HepG2 (cell line): Measurements from ENCODE around the gene HOXD1. TPM values are rescaled to one million over a fixed set of nuclear protein-coding genes. Genes with fewer than 3 reads are reported as not detected.

Experiments used
- BHLHE40 ChIP-seq: IDR thresholded peaks from 2 replicates; pipeline ENCODE4 v1.6.1; 2011; ENCODE audit warnings: low read length, improper control_type of control experiment
- CTCF ChIP-seq: sonication (generic); formaldehyde crosslinking; IDR thresholded peaks from 2 replicates; pipeline ENCODE4 v1.5.0; 2020; ENCODE audit warnings: mild to moderate bottlenecking, missing genetic modification reagents, moderate library complexity
- HBP1 ChIP-seq: IDR thresholded peaks from 2 replicates; pipeline ENCODE4 v1.6.1; 2016; ENCODE audit warnings: low read depth, control low read depth
- IRX3 ChIP-seq: sonication (generic); formaldehyde crosslinking; IDR thresholded peaks from 2 replicates; pipeline ENCODE4 v1.8.1; 2023; ENCODE audit warnings: mild to moderate bottlenecking, low read depth, missing genetic modification reagents, borderline replicate concordance
- KDM4B ChIP-seq: sonication (generic); formaldehyde crosslinking; IDR thresholded peaks from 2 replicates; pipeline ENCODE4 v1.4.0; 2020; ENCODE audit warnings: missing genetic modification reagents
- MXD4 ChIP-seq: IDR thresholded peaks from 2 replicates; pipeline ENCODE4 v1.6.1; 2016; ENCODE audit warnings: mild to moderate bottlenecking, missing biosample characterization, missing genetic modification reagents
- MYPOP ChIP-seq: sonication (generic); formaldehyde crosslinking; IDR thresholded peaks from 2 replicates; pipeline ENCODE4 v1.8.1; 2023; ENCODE audit warnings: mild to moderate bottlenecking, moderate library complexity, missing genetic modification reagents
- NBN ChIP-seq: fragments of 450-650 bp; conservative IDR thresholded peaks from 2 replicates; pipeline ENCODE4 v1.6.1; 2017
- NCOA5 ChIP-seq: sonication (generic); formaldehyde crosslinking; IDR thresholded peaks from 2 replicates; pipeline ENCODE4 v1.4.0; 2020; ENCODE audit warnings: missing genetic modification reagents
- RAD21 ChIP-seq: fragments of 450-650 bp; formaldehyde crosslinking; IDR thresholded peaks from 2 replicates; pipeline ENCODE4 v1.5.0; 2020; ENCODE audit warnings: mild to moderate bottlenecking
- SMC3 ChIP-seq: IDR thresholded peaks from 2 replicates; pipeline ENCODE4 v1.6.1; 2011; ENCODE audit warnings: low read length, improper control_type of control experiment
- SP2 ChIP-seq: sonication (generic); formaldehyde crosslinking; IDR thresholded peaks from 2 replicates; pipeline ENCODE4 v1.5.1; 2020; ENCODE audit warnings: mild to moderate bottlenecking, missing genetic modification reagents
- TGIF2 ChIP-seq: IDR thresholded peaks from 2 replicates; pipeline ENCODE4 v1.6.1; 2016; ENCODE audit warnings: control low read depth, missing compliant biosample characterization
- U2AF2 ChIP-seq: fragments of 200-400 bp; formaldehyde crosslinking; IDR thresholded peaks from 2 replicates; pipeline ENCODE4 v1.6.1; 2017; ENCODE audit warnings: low read depth, mild to moderate bottlenecking, low read length
- ZBTB37 ChIP-seq: sonication (generic); formaldehyde crosslinking; IDR thresholded peaks from 2 replicates; pipeline ENCODE4 v1.4.0; 2020; ENCODE audit warnings: mild to moderate bottlenecking, missing genetic modification reagents
- ZFX ChIP-seq: sonication (generic); formaldehyde crosslinking; IDR thresholded peaks from 2 replicates; pipeline ENCODE4 v1.4.0; 2020; ENCODE audit warnings: mild to moderate bottlenecking, low read depth, missing genetic modification reagents, moderate library complexity
- ZNF264 ChIP-seq: sonication (generic); formaldehyde crosslinking; IDR thresholded peaks from 2 replicates; pipeline ENCODE4 v1.4.0; 2020; ENCODE audit warnings: missing genetic modification reagents
- ZNF33A ChIP-seq: sonication (generic); formaldehyde crosslinking; IDR thresholded peaks from 2 replicates; pipeline ENCODE4 v1.5.1; 2020; ENCODE audit warnings: missing genetic modification reagents, mild to moderate bottlenecking, moderate library complexity, borderline replicate concordance
- ZNF614 ChIP-seq: IDR thresholded peaks from 2 replicates; pipeline ENCODE4 v1.6.1; 2018; ENCODE audit warnings: missing biosample characterization, missing genetic modification reagents, inconsistent platforms, borderline replicate concordance
- ZZZ3 ChIP-seq: sonication (generic); formaldehyde crosslinking; IDR thresholded peaks from 2 replicates; pipeline ENCODE4 v1.4.0; 2020; ENCODE audit warnings: missing genetic modification reagents, mild to moderate bottlenecking, borderline replicate concordance
- polyA plus RNA-seq, 8 experiments: library from polyadenylated mRNA; depleted of rRNA in 3 of 8; stranded (reverse) in 7 of 8; unstranded in 1 of 8; fragments of >200 nt; fragmentation: Illumina TruSeq in 4 of 8; extraction: Trizol in 4 of 8; gene quantifications; 2 replicates each; pipeline versions ENCODE4 v1.2.1 to v1.2.3, GENCODE V29; 2011 to 2016; ENCODE audit warnings: low read depth in 4 of 8, missing spikeins in 1 of 8, mixed read lengths in 1 of 8; ENCODE audit not compliant: insufficient read depth in 1 of 8
- total RNA-seq, 5 experiments: library from RNA; depleted of rRNA; stranded (reverse); fragments of >200 nt; fragmentation: Illumina TruSeq; extraction: Trizol; gene quantifications; 2 replicates each; pipeline ENCODE4 v1.2.3, GENCODE V29; 2016; ENCODE audit warnings: low read depth in 1 of 5
- TF ChIP-seq, protein P1 (sequence below): IDR thresholded peaks from 2 replicates; pipeline ENCODE4 v1.6.1; 2016; ENCODE audit warnings: missing genetic modification reagents, missing compliant biosample characterization
- TF ChIP-seq, protein P2 (sequence below): IDR thresholded peaks from 2 replicates; pipeline ENCODE4 v1.6.1; 2016; ENCODE audit warnings: missing compliant biosample characterization, missing genetic modification reagents, borderline replicate concordance

The HOXD1 gene
- total and polyA plus RNA-seq, 2 of the 13 experiments (the other 11 are each of a cell fraction or from before 2014, with no cell fraction given), result 10.0 to 22.3 TPM

DNA sequence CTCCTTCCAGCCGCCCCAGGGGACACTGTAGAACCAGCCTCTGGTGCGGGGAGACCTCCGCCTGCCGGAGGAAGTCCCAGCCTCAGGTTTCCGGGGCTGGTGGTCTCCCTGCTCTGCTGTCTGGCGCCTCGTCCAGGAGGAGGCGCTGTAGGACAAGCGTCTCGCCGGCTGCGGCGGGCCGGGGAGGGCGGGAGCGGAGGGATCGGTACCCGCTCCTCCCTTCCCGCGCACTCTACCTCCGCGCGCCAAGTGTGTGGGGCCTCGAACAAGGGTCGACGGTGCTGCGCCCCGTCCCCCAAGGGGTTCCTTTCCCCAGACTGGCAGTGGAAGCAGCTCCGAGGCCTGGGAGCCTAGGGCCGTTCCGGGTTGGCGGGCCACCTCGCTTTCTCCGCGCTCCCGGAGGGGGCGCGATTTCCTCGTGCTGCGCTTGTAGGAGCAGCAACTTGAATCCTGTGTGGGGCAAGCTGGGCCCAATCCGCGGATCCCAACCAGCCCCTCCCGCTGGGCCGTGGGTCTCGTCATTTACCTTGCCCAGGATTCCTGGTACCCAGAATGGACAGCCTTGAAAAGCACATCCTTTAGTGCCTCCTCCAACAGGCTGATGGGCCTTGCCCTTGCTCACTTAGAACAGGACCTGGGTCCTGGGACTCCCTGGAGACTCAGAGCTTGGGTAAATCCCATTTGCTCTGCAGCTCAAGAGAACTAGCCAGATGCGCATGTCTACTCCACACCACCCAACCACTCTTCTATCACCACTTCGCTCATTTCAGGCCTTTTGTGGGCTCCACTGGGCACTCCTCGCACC, 47.8 kb upstream of the HOXD1 start (continued):
- TF ChIP-seq NCOA5 (CRISPR knock-in tag), result no peak
- TF ChIP-seq KDM4B (CRISPR knock-in tag), result no peak
- TF ChIP-seq ZZZ3 (CRISPR knock-in tag), result no peak; the same call in 1 of the 2 replicates
- no peak for TF ChIP-seq NBN
- peak; percentile 99 for TF ChIP-seq CTCF (CRISPR knock-in tag)
- 0 out of 2 replicates have a peak, but pooled peaks have one; percentile 53 for TF ChIP-seq IRX3 (CRISPR knock-in tag)
- TF ChIP-seq ZNF264 (CRISPR knock-in tag), result no peak
- 0 out of 2 replicates have a peak, but pooled peaks have one; percentile 44 for TF ChIP-seq HBP1 (CRISPR knock-in tag)
- TF ChIP-seq ZFX (CRISPR knock-in tag), result peak; percentile 68; the same call in 1 of the 2 replicates
- peak; percentile 53; the same call in 1 of the 2 replicates for TF ChIP-seq MXD4
- TF ChIP-seq U2AF2, result 0 out of 2 replicates have a peak, but pooled peaks have one; percentile 41
- TF ChIP-seq MYPOP, result peak; percentile 65; the same call in 1 of the 2 replicates
- TF ChIP-seq ZBTB37, result no peak
- TF ChIP-seq ZNF33A (CRISPR knock-in tag), result no peak
- 0 out of 2 replicates have a peak, but pooled peaks have one; percentile 47 for TF ChIP-seq TGIF2 (CRISPR knock-in tag)
- peak; percentile 85 for TF ChIP-seq ZNF614
- TF ChIP-seq SMC3, result peak; percentile 75
- TF ChIP-seq, protein P1, sequence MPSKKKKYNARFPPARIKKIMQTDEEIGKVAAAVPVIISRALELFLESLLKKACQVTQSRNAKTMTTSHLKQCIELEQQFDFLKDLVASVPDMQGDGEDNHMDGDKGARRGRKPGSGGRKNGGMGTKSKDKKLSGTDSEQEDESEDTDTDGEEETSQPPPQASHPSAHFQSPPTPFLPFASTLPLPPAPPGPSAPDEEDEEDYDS (CRISPR knock-in tag), result peak; percentile 23; the same call in 1 of the 2 replicates
- TF ChIP-seq, protein P2, sequence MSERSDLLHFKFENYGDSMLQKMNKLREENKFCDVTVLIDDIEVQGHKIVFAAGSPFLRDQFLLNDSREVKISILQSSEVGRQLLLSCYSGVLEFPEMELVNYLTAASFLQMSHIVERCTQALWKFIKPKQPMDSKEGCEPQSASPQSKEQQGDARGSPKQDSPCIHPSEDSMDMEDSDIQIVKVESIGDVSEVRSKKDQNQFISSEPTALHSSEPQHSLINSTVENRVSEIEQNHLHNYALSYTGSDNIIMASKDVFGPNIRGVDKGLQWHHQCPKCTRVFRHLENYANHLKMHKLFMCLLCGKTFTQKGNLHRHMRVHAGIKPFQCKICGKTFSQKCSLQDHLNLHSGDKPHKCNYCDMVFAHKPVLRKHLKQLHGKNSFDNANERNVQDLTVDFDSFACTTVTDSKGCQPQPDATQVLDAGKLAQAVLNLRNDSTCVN, result no peak; the same call in 1 of the 2 replicates
- TF ChIP-seq BHLHE40, result no peak
- TF ChIP-seq SP2 (CRISPR knock-in tag), result no peak
- peak; percentile 100 for TF ChIP-seq RAD21 (CRISPR knock-in tag)
